Erythroblast (primary cell): ENCODE data around the gene CMSS1.

Experiments
- GATA1 ChIP-seq: IDR thresholded peaks from 2 replicates; pipeline ENCODE4 v1.6.1; 2011; ENCODE audit warnings: low read depth, mild to moderate bottlenecking, control low read depth, low read length, moderate library complexity
- POLR2A ChIP-seq: IDR thresholded peaks from 2 replicates; pipeline ENCODE4 v1.6.1; 2011; ENCODE audit warnings: mild to moderate bottlenecking, low read length

GRCh38 chr3:99817047-99817436 is 620 bp upstream of the CMSS1 start:
- TF ChIP-seq POLR2A (no peak), GATA1 (no peak)
